AG04450 (cell line): ENCODE results near the gene EVC. TPM values are rescaled to one million over a fixed set of nuclear protein-coding genes. Genes with fewer than 3 reads are reported as not detected.
"Not testable (repeated sequence)": the region's sequence is repeated elsewhere in the genome, so short reads cannot be mapped to it uniquely, and the experiment has no call there.

ENCODE experiments used
- CTCF ChIA-PET: fragments of 300-600, 350-600 bp; formaldehyde crosslinking; extraction: SDS; loops from one replicate; lab custom pipeline; 2022; ENCODE audit warnings: antibody characterized with exemption, inconsistent platforms; lab: Charles Lee
- POLR2A ChIA-PET: fragments of 350-600 bp; formaldehyde crosslinking; extraction: SDS; loops from one replicate; lab custom pipeline; 2021; ENCODE audit warnings: antibody characterized with exemption, inconsistent platforms; lab: Yijun Ruan, JAX
- DNase-seq: peaks from one replicate; pipeline ENCODE4 v3.0.0-alpha.2; 2011; ENCODE audit warnings: low read depth, low spot score
- H3K27ac ChIP-seq: one replicate; pipeline ENCODE4 v1.5.1; 2012; ENCODE audit warnings: low read depth, low read length, control low read depth
- H3K27me3 ChIP-seq: one replicate; pipeline ENCODE4 v1.6.0; 2012; ENCODE audit warnings: low read length; ENCODE audit not compliant: control insufficient read depth, insufficient read depth
- H3K4me3 ChIP-seq: 2 replicates; pipeline ENCODE4 v1.5.1; 2011; ENCODE audit warnings: mild to moderate bottlenecking, low read depth, low read length, control low read depth
- H3K9me3 ChIP-seq: 2 replicates; pipeline ENCODE4 v1.5.1; 2012; ENCODE audit warnings: low read length; ENCODE audit not compliant: control insufficient read depth, insufficient read depth
- CTCF ChIP-seq: IDR thresholded peaks from 2 replicates; pipeline ENCODE4 v1.5.1; 2011; ENCODE audit warnings: low read depth, low read length, control low read depth, inconsistent platforms
- polyA plus RNA-seq: library from polyadenylated mRNA; depleted of rRNA; stranded (reverse); fragments of >200 nt; gene quantifications from 2 replicates; pipeline ENCODE4 v1.2.3, GENCODE V29; 2011

Gene EVC
- polyA plus RNA-seq, 1 experiment: 11.5 TPM

DNA sequence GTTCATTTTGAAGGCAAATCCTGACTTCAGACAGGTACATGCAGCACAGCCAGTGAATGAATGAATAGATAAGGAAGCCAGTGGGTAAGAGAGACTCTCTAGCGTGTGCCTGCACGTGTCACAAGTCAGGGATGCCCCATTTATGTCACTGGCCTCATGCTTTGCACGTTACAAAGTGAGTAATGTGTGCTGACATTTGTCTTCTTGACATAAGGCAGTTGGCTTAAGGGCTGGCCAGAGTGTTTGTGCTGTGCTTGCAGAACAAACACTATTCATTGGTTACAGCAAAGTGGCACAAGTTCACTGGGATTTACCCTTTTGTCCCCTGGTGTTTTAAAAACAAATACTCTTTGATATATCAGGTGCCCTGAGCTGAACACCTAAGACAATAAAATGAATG is 125.9 kb downstream of the EVC start:
- DNase-seq: no peak
- CTCF ChIA-PET: no interaction called here
- no peaks in the 10 kb centered on the region; the same call in 1 of the 2 replicates for H3K9me3 ChIP-seq
- TF ChIP-seq CTCF: no peak
- POLR2A ChIA-PET: no interaction called here
- no peaks in the 10 kb centered on the region for H3K27me3 ChIP-seq
- H3K4me3 ChIP-seq: no peak overlapping the region
- H3K27ac ChIP-seq: no peak overlapping the region

DNA sequence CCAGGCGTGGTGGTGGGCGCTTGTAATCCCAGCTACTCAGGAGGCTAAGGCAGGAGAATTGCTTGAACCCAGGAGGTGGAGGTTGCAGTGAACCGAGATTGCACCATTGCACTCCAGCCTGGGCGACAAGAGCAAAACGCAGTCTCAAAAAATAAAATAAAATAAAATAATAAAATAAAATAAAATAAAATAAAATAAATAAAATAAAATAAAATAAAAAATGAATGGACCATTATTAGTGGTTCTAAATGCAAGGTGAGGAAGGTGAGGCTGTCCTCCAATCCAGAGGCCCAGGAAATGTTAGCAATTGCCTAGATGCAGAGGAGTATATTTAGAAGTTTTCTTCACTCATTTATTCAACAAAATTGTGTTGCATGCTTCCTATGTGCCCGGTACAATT is 126.5 kb downstream of the EVC start:
- H3K4me3 ChIP-seq, CTCF ChIA-PET, H3K27me3 ChIP-seq, H3K9me3 ChIP-seq, DNase-seq, H3K27ac ChIP-seq, POLR2A ChIA-PET: not testable (repeated sequence)

GRCh38 chr4:5839332-5839731 is 128.3 kb downstream of the EVC start:
- Histone ChIP-seq H3K9me3 (no peaks in the 10 kb centered on the region; the same call in 1 of the 2 replicates), H3K27ac (no peak overlapping the region), H3K27me3 (no peaks in the 10 kb centered on the region), H3K4me3 (no peak overlapping the region)
- CTCF ChIA-PET: no interaction called here
- POLR2A ChIA-PET: interaction anchor here (0.6 kb wide), 1 partner anchor 470 kb away, joined by 3 read pairs; no protein-coding TSS in a partner anchor
- TF ChIP-seq CTCF: no peak
- no peak for DNase-seq

DNA sequence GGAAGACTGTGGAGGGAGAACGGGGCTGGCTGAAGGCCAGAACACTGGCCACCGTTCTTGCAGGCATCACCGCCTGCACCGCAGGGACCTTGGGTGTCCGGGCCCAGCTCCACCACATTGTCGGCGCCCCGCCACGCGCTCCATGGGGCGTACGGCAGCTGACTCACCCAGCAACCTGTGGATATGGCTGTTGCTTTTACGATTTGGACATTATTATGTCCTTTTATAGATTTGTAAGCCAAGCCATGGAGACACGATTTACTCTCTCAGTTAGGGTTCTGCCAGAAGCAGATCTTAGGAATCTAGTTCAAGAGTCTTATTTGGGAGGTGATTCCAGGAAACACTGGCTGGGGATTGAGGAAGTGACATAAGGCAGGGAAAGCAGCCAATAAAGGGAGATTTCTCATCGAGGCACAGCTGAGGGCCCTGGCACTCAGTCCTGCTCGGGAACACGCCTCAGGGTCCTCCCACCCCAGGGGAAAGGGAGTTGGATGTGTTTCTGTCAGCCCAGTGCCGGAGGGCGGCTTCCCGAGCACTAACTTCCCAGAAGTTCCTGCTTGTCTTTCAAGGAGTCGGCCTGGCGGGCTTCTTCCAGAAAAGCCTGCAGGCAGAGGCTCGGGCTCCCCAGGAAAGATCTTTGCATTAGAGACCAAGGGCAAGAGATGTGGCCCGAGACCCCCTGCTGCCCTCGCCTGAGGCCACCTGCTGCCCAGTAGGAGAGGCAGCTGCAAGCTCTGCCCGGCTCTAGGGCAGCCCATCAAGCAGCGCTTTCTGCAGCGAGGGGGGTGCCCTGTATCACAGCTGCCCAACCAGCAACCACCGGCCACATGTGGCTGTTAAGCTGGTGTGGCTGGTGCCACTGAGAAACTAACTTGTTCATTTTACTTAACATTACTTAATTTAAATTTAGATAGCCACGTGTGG is 129.0 kb downstream of the EVC start:
- DNase-seq: no peak
- no peaks in the 10 kb centered on the region; the same call in 1 of the 2 replicates for H3K9me3 ChIP-seq
- ChIA-PET CTCF (no interaction called here), POLR2A (interaction anchor here (0.6 kb wide), 1 partner anchor 469 kb away, joined by 3 read pairs; no protein-coding TSS in a partner anchor)
- H3K4me3 ChIP-seq: no peak overlapping the region
- no peaks in the 10 kb centered on the region for H3K27me3 ChIP-seq
- no peak overlapping the region for H3K27ac ChIP-seq
- no peak for TF ChIP-seq CTCF

GRCh38 chr4:5842456-5842855 is 131.5 kb downstream of the EVC start:
- no peak overlapping the region for H3K27ac ChIP-seq
- H3K4me3 ChIP-seq: no peak overlapping the region
- no peak for DNase-seq
- POLR2A ChIA-PET: no interaction called here
- no peaks in the 10 kb centered on the region for H3K27me3 ChIP-seq
- CTCF ChIA-PET: no interaction called here
- TF ChIP-seq CTCF: no peak
- no peaks in the 10 kb centered on the region; the same call in 1 of the 2 replicates for H3K9me3 ChIP-seq
